T-cell (primary cell): Measurements from ENCODE around the gene CSNK1D. TPM values are rescaled to one million over a fixed set of nuclear protein-coding genes. Genes with fewer than 3 reads are reported as not detected.

Experiments used
- ATAC-seq, 4 experiments: fragments of 200-7000 bp in 3 of 4; fragments of 150-1000 bp in 1 of 4; cut with Tn5 transposase; replicated peaks in 1 of 4; 1 replicate in 3 of 4; 2 replicates in 1 of 4; pipeline ENCODE4 v1.10.0; 2021; ENCODE audit warnings: moderate library complexity in 3 of 4, mild to moderate bottlenecking in 2 of 4, moderate number of reproducible peaks in 1 of 4
- CTCF ChIA-PET, 2 donors: fragments of 300-600 bp; sonication (Branson Sonifier 250); formaldehyde crosslinking; loops; one replicate each; lab custom pipeline; 2022; ENCODE audit warnings: antibody characterized with exemption in 2 of 2; lab: Charles Lee
- POLR2A ChIA-PET, 2 donors: fragments of 300-600 bp; sonication (Branson Sonifier 250); formaldehyde crosslinking; loops; one replicate each; lab custom pipeline; 2022; ENCODE audit warnings: antibody characterized with exemption in 2 of 2; lab: Charles Lee
- DNase-seq, 35 experiments: peaks; one replicate each; pipeline versions ENCODE4 v3.0.0 to v3.0.0-alpha.2; 2013 to 2023
- H3K27ac ChIP-seq: one replicate; pipeline ENCODE4 v1.5.1; 2013; ENCODE audit warnings: low read length
- H3K27me3 ChIP-seq, 2 experiments: replicated peaks in 1 of 2; 1 replicate in 1 of 2; 2 replicates in 1 of 2; pipeline versions ENCODE4 v1.6.1 to v1.7.0; 2013; ENCODE audit warnings: low read length in 1 of 2, mixed read lengths in 1 of 2; ENCODE audit not compliant: control insufficient read depth in 2 of 2, insufficient read depth in 2 of 2; ENCODE audit errors: extremely low read depth in 1 of 2
- H3K36me3 ChIP-seq, 2 donors: 1 replicate in 1 of 2; 2 replicates in 1 of 2; pipeline versions ENCODE4 v1.6.1 to v1.7.0; 2013; ENCODE audit warnings: low read length in 1 of 2; ENCODE audit not compliant: control insufficient read depth in 2 of 2, insufficient read depth in 1 of 2; ENCODE audit errors: extremely low read depth in 1 of 2
- H3K4me1 ChIP-seq, 2 experiments: 1 replicate in 1 of 2; 2 replicates in 1 of 2; pipeline versions ENCODE4 v1.6.1 to v1.7.0; 2013; ENCODE audit warnings: low read length in 2 of 2, mixed read lengths in 1 of 2; ENCODE audit not compliant: insufficient read depth in 2 of 2, control insufficient read depth in 1 of 2; ENCODE audit errors: extremely low read depth in 1 of 2
- H3K4me3 ChIP-seq, 2 donors: 1 replicate in 1 of 2; 2 replicates in 1 of 2; pipeline versions ENCODE4 v1.5.1 to v1.7.0; 2013; ENCODE audit warnings: mild to moderate bottlenecking in 2 of 2, low read length in 1 of 2, moderate library complexity in 1 of 2; ENCODE audit not compliant: control insufficient read depth in 1 of 2; ENCODE audit errors: extremely low read depth in 1 of 2
- H3K9me3 ChIP-seq: 2 replicates; pipeline ENCODE4 v1.7.0; 2013
- H3K27ac Mint-ChIP-seq, 2 donors: one replicate each; pipeline ENCODE4 v1.8.0; 2020 to 2021; ENCODE audit warnings: mild to moderate bottlenecking in 2 of 2, mixed read lengths in 2 of 2
- H3K27me3 Mint-ChIP-seq, 2 donors: one replicate each; pipeline ENCODE4 v1.8.0; 2021 to 2022; ENCODE audit warnings: mixed read lengths in 2 of 2
- H3K36me3 Mint-ChIP-seq: one replicate; pipeline ENCODE4 v1.8.0; 2021; ENCODE audit warnings: mixed read lengths
- H3K4me1 Mint-ChIP-seq, 3 donors: one replicate each; pipeline ENCODE4 v1.8.0; 2020 to 2022; ENCODE audit warnings: mixed read lengths in 3 of 3, mild to moderate bottlenecking in 1 of 3
- H3K4me3 Mint-ChIP-seq, 3 donors: one replicate each; pipeline ENCODE4 v1.8.0; 2020 to 2022; ENCODE audit warnings: mild to moderate bottlenecking in 3 of 3, mixed read lengths in 3 of 3, moderate library complexity in 3 of 3
- H3K9me3 Mint-ChIP-seq, 3 donors: one replicate each; pipeline ENCODE4 v1.8.0; 2020 to 2022; ENCODE audit warnings: mixed read lengths in 3 of 3
- WGBS: methylation state at CpG from one replicate; pipeline ENCODE4 v1.1.5; 2013; ENCODE audit warnings: missing lambda C conversion rate; ENCODE audit not compliant: insufficient coverage; 5-methylcytosine and 5-hydroxymethylcytosine counted together
- total RNA-seq, 35 experiments: library from RNA in 6 of 35; stranded (reverse) in 6 of 35; fragments of 120-200 nt in 1 of 35; gene quantifications; one replicate each; pipeline versions ENCODE4 v1.2.1 to v1.2.4 and lab custom pipeline; 2013 to 2026

Gene CSNK1D
- total RNA-seq, 5 donors from 2014 or later (not counting 1 experiment from before 2014, with no cell fraction given): 177 to 273 (median 194) TPM

GRCh38 chr17:82218349-82219075 lies 55.0 kb downstream of the CSNK1D start:
- ChIA-PET POLR2A (no interaction called here), CTCF (no interaction called here)
- H3K4me3 Mint-ChIP-seq: no peak overlapping the region
- no peaks in the 10 kb centered on the region for H3K36me3 Mint-ChIP-seq
- 89% methylated on average over 29 of the region's 32 CpGs for WGBS
- H3K4me1 ChIP-seq: peaks cover 6 to 40% of the 10 kb centered on the region in 2 experiments
- H3K4me1 Mint-ChIP-seq: peaks cover 14 to 33% (median 20%) of the 10 kb centered on the region in 3 donors
- no peak for ATAC-seq
- H3K9me3 Mint-ChIP-seq: no peaks in the 10 kb centered on the region
- H3K36me3 ChIP-seq: no peaks in the 10 kb centered on the region
- no peaks in the 10 kb centered on the region for H3K27me3 ChIP-seq
- DNase-seq: no peak
- H3K27me3 Mint-ChIP-seq: no peaks in the 10 kb centered on the region
- no peak overlapping the region for H3K27ac ChIP-seq
- H3K4me3 ChIP-seq: no peak overlapping the region
- H3K9me3 ChIP-seq: no peaks in the 10 kb centered on the region
- H3K27ac Mint-ChIP-seq: no peak overlapping the region

- Histone ChIP-seq H3K36me3 (no peaks in the 10 kb centered on the region), H3K4me1 (peaks cover 7 to 46% of the 10 kb centered on the region in 2 experiments), H3K9me3 (no peaks in the 10 kb centered on the region), H3K27ac (no peak overlapping the region), H3K4me3 (no peak overlapping the region), H3K27me3 (no peaks in the 10 kb centered on the region)
- 60% methylated on average over 12 of the region's 21 CpGs for WGBS
- H3K4me3 Mint-ChIP-seq: no peak overlapping the region
- no peaks in the 10 kb centered on the region for H3K9me3 Mint-ChIP-seq
- CTCF ChIA-PET: no interaction called here
- no peaks in the 10 kb centered on the region for H3K36me3 Mint-ChIP-seq
- H3K4me1 Mint-ChIP-seq: peaks cover 14 to 34% (median 21%) of the 10 kb centered on the region in 3 donors
- peak in 2 of 35 experiments; percentile 42 to 59 for DNase-seq
- H3K27me3 Mint-ChIP-seq: no peaks in the 10 kb centered on the region
- no peak overlapping the region for H3K27ac Mint-ChIP-seq
- no peak for ATAC-seq
- POLR2A ChIA-PET: no interaction called here
Observed at GRCh38 chr17:82217530-82218204, 55.8 kb downstream of the CSNK1D start.

- Mint-ChIP-seq H3K4me3 (no peak overlapping the region), H3K27ac (no peak overlapping the region), H3K36me3 (no peaks in the 10 kb centered on the region), H3K4me1 (peaks cover 14 to 34% (median 21%) of the 10 kb centered on the region in 3 donors), H3K9me3 (no peaks in the 10 kb centered on the region), H3K27me3 (no peaks in the 10 kb centered on the region)
- no peaks in the 10 kb centered on the region for H3K27me3 ChIP-seq
- H3K36me3 ChIP-seq: no peaks in the 10 kb centered on the region
- WGBS: 76% methylated on average over 10 of the region's 12 CpGs
- ChIA-PET POLR2A (no interaction called here), CTCF (no interaction called here)
- peak overlapping the region; percentile 57 for H3K27ac ChIP-seq
- peaks cover 7 to 48% of the 10 kb centered on the region in 2 experiments for H3K4me1 ChIP-seq
- ATAC-seq (no peak), DNase-seq (no peak)
- H3K4me3 ChIP-seq: no peak overlapping the region
- no peaks in the 10 kb centered on the region for H3K9me3 ChIP-seq
Observed at GRCh38 chr17:82217120-82217529, 56.4 kb downstream of the CSNK1D start.

- 38% methylated on average over 13 of the region's 17 CpGs for WGBS
- POLR2A ChIA-PET: no interaction called here
- no peaks in the 10 kb centered on the region for H3K36me3 ChIP-seq
- H3K36me3 Mint-ChIP-seq: no peaks in the 10 kb centered on the region
- CTCF ChIA-PET: no interaction called here
- no peaks in the 10 kb centered on the region for H3K9me3 ChIP-seq
- H3K4me3 Mint-ChIP-seq: peak overlapping the region in 1 of 3 donors; percentile 42
- DNase-seq (peak in 22 of 35 experiments; percentile 39 to 73 (median 54)), ATAC-seq (peak; percentile 24 to 68 (median 32))
- H3K27me3 Mint-ChIP-seq: no peaks in the 10 kb centered on the region
- peak overlapping the region; percentile 68 to 75 for H3K27ac Mint-ChIP-seq
- peaks cover 10 to 54% of the 10 kb centered on the region in 2 experiments for H3K4me1 ChIP-seq
- peaks cover 14 to 40% (median 25%) of the 10 kb centered on the region in 3 donors for H3K4me1 Mint-ChIP-seq
- no peak overlapping the region for H3K4me3 ChIP-seq
- no peaks in the 10 kb centered on the region for H3K9me3 Mint-ChIP-seq
- H3K27me3 ChIP-seq: no peaks in the 10 kb centered on the region
- H3K27ac ChIP-seq: peak overlapping the region; percentile 57
Observed at GRCh38 chr17:82216301-82217119, 57.0 kb downstream of the CSNK1D start.

- Histone ChIP-seq H3K4me3 (no peak overlapping the region), H3K4me1 (peaks cover 12 to 59% of the 10 kb centered on the region in 2 experiments), H3K9me3 (no peaks in the 10 kb centered on the region), H3K27ac (peak overlapping the region; percentile 57), H3K36me3 (no peaks in the 10 kb centered on the region), H3K27me3 (no peaks in the 10 kb centered on the region)
- POLR2A ChIA-PET: no interaction called here
- no peak for ATAC-seq
- 95% methylated on average over 10 of the region's 12 CpGs for WGBS
- DNase-seq: no peak
- Mint-ChIP-seq H3K27me3 (no peaks in the 10 kb centered on the region), H3K4me3 (peak overlapping the region in 1 of 3 donors; percentile 42), H3K9me3 (no peaks in the 10 kb centered on the region), H3K36me3 (no peaks in the 10 kb centered on the region), H3K27ac (peak overlapping the region in 1 of 2 donors; percentile 68), H3K4me1 (peaks cover 14 to 44% (median 30%) of the 10 kb centered on the region in 3 donors)
- CTCF ChIA-PET: no interaction called here
Observed at GRCh38 chr17:82215972-82216300, 57.6 kb downstream of the CSNK1D start.
